Keratinocyte (primary cell): ENCODE measurements around the gene ATXN7L1.

Source experiments
- EZH2 ChIP-seq: IDR thresholded peaks from one replicate; pipeline ENCODE4 v1.6.1; 2012; ENCODE audit warnings: inconsistent platforms, mild to moderate bottlenecking, low read length, moderate library complexity
- TF ChIP-seq, protein P1 (sequence below), 3 experiments: IDR thresholded peaks in 1 of 3; conservative IDR thresholded peaks in 1 of 3; optimal IDR thresholded peaks in 1 of 3; 2 replicates in 2 of 3; 3 replicates in 1 of 3; pipeline versions ENCODE3 to v1.5.1; 2011; ENCODE audit warnings: low read length in 3 of 3, mild to moderate bottlenecking in 3 of 3, moderate library complexity in 2 of 3, control low read depth in 1 of 3, inconsistent platforms in 1 of 3; ENCODE audit not compliant: insufficient read depth in 2 of 3; ENCODE audit errors: extremely low read depth in 1 of 3

DNA sequence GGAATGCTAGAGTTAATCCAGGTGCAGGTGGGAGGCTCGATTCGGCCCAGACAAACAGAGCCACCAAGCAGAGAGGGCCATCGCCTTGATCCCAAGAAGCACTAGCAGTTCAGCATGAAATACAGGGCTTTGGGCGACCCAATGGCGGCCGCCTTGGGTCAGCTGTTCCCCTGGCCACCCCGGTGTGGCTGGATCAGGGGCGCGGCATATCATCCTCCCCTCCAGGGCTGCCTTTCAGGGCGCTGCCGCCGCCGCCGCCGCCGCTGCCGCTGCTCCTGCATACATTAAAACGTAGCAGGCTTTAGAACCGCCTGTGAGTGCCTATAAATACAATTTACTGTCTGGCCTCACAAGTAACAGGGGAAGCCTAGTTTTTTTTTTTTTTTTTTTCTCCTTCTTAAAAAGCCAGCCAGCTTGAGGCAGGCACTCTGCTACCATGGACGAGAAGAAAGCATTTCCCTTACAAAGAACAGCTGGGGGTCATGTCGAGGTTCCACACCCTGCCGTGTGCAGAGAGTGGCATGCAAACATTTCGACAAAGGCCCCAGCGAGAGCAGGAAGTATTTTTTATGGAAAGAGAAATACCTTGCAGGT, 237.4 kb downstream of the ATXN7L1 start:
- TF ChIP-seq, protein P1, sequence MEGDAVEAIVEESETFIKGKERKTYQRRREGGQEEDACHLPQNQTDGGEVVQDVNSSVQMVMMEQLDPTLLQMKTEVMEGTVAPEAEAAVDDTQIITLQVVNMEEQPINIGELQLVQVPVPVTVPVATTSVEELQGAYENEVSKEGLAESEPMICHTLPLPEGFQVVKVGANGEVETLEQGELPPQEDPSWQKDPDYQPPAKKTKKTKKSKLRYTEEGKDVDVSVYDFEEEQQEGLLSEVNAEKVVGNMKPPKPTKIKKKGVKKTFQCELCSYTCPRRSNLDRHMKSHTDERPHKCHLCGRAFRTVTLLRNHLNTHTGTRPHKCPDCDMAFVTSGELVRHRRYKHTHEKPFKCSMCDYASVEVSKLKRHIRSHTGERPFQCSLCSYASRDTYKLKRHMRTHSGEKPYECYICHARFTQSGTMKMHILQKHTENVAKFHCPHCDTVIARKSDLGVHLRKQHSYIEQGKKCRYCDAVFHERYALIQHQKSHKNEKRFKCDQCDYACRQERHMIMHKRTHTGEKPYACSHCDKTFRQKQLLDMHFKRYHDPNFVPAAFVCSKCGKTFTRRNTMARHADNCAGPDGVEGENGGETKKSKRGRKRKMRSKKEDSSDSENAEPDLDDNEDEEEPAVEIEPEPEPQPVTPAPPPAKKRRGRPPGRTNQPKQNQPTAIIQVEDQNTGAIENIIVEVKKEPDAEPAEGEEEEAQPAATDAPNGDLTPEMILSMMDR (optimal IDR thresholded peaks at IDR 0.05 in 1 of 3, IDR thresholded peaks at IDR 0.05 in 1 of 3, conservative IDR thresholded peaks at IDR 0.05 in 1 of 3; ENCODE audit: extremely low read depth in 1 of 3, insufficient read depth in 2 of 3, low read length in 3 of 3), result no peak
- TF ChIP-seq EZH2, result no peak
